ENCODE results near the gene KCNJ9. TPM values are rescaled to one million over a fixed set of nuclear protein-coding genes. Genes with fewer than 3 reads are reported as not detected.
A peak's percentile ranks its signal among the peaks of the same experiment; 100 is the strongest.

KCNJ9 gene
- total RNA-seq, 2 donors from 2014 or later = 0.08 TPM; not detected in 1

- no peak overlapping the region for H3K27ac ChIP-seq
- no peaks in the 10 kb centered on the region for H3K36me3 ChIP-seq
- TF ChIP-seq, protein P1, sequence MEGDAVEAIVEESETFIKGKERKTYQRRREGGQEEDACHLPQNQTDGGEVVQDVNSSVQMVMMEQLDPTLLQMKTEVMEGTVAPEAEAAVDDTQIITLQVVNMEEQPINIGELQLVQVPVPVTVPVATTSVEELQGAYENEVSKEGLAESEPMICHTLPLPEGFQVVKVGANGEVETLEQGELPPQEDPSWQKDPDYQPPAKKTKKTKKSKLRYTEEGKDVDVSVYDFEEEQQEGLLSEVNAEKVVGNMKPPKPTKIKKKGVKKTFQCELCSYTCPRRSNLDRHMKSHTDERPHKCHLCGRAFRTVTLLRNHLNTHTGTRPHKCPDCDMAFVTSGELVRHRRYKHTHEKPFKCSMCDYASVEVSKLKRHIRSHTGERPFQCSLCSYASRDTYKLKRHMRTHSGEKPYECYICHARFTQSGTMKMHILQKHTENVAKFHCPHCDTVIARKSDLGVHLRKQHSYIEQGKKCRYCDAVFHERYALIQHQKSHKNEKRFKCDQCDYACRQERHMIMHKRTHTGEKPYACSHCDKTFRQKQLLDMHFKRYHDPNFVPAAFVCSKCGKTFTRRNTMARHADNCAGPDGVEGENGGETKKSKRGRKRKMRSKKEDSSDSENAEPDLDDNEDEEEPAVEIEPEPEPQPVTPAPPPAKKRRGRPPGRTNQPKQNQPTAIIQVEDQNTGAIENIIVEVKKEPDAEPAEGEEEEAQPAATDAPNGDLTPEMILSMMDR (IDR thresholded peaks at IDR 0.05) = no peak
- H3K4me3 ChIP-seq = no peak overlapping the region
- H3K27me3 ChIP-seq = no peaks in the 10 kb centered on the region
- no peaks in the 10 kb centered on the region for H3K9me3 ChIP-seq
- no peaks in the 10 kb centered on the region for H3K4me1 ChIP-seq
- no peak for DNase-seq (ENCODE audit: low spot score)
Observed at GRCh38 chr1:160076295-160076694, 5.0 kb upstream of the KCNJ9 start.

GRCh38 chr1:160077486-160077885 is 3.9 kb upstream of the KCNJ9 start:
- no peaks in the 10 kb centered on the region for H3K9me3 ChIP-seq
- no peak for DNase-seq (ENCODE audit: low spot score)
- H3K4me1 ChIP-seq = no peaks in the 10 kb centered on the region
- no peak overlapping the region for H3K4me3 ChIP-seq
- no peaks in the 10 kb centered on the region for H3K27me3 ChIP-seq
- H3K36me3 ChIP-seq = no peaks in the 10 kb centered on the region
- TF ChIP-seq, protein P1 (IDR thresholded peaks at IDR 0.05) = no peak
- no peak overlapping the region for H3K27ac ChIP-seq

GRCh38 chr1:160078512-160079195 is 2.7 kb upstream of the KCNJ9 start:
- no peaks in the 10 kb centered on the region for H3K27me3 ChIP-seq
- no peaks in the 10 kb centered on the region for H3K9me3 ChIP-seq
- no peak overlapping the region for H3K4me3 ChIP-seq
- H3K4me1 ChIP-seq = peaks cover 0 to 2% of the 10 kb centered on the region in 2 donors
- DNase-seq (ENCODE audit: low spot score) = no peak
- no peaks in the 10 kb centered on the region for H3K36me3 ChIP-seq
- no peak overlapping the region for H3K27ac ChIP-seq
- TF ChIP-seq, protein P1 (IDR thresholded peaks at IDR 0.05) = peak in 1 of 2 donors; percentile 69

DNA sequence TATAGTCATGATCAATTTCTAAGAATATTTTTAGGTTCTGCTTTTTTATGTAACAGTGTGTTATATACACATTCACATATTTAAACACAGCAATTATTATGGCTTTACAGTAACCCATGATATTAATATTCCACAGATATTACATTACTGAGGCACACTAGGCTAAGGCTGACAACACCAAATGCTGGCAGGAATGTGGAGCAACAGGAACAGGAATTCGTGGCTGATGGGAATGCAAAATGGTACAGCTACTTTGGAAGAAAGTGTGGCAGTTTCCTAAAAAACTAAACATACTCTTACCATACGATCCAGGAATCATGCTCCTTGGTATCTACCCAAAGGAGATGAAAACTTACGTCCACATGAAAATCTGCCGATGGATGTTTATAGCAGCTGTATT is 1.9 kb upstream of the KCNJ9 start:
- TF ChIP-seq, protein P1 (IDR thresholded peaks at IDR 0.05) = no peak
- Histone ChIP-seq H3K27me3 (no peaks in the 10 kb centered on the region), H3K4me3 (no peak overlapping the region), H3K27ac (no peak overlapping the region), H3K9me3 (no peaks in the 10 kb centered on the region), H3K36me3 (no peaks in the 10 kb centered on the region), H3K4me1 (peaks cover 0 to 10% of the 10 kb centered on the region in 2 donors)
- no peak for DNase-seq (ENCODE audit: low spot score)

DNA sequence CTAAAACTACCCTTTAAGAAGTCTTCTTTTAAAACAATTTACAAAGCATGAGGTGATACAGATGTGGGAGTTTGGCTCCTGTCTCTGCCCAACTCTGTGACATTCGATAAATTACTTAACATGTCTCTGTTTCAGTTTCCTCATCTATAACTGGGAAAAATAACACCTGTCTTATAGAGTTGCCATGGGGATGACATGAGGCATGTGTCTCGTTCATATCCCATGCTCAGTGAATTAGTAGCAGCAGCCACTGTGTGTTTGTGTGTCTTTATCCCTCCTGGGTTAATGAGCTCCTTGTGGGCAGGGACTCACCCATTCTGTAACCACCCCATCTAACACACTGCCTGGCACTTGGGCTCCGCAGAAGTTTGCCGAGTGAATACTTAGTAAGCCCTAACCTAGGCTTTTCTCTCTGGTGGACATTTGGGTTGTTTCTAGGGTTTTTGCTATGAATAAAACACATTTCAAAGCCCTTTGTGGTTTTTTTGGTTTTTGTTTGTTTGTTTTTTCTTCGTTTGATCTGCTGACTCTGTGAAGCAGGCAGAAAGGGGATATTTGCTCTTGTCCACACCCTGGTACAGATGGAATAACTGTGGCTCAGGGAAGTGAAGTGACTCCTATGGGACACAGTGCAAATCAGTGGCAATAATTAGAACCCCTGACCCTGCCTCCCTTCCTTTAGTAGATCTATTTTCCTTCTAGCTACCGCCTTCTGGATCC is 797 bp upstream of the KCNJ9 start:
- no peaks in the 10 kb centered on the region for H3K27me3 ChIP-seq
- TF ChIP-seq, protein P1 (IDR thresholded peaks at IDR 0.05) = no peak

More for the DNA sequence above, 797 bp upstream of the KCNJ9 start:
- Histone ChIP-seq H3K27ac (no peak overlapping the region), H3K4me1 (peaks cover 0 to 11% of the 10 kb centered on the region in 2 donors), H3K4me3 (no peak overlapping the region), H3K36me3 (no peaks in the 10 kb centered on the region), H3K9me3 (no peaks in the 10 kb centered on the region)
- no peak for DNase-seq (ENCODE audit: low spot score)
